HG02884 (cell line): ENCODE data around the gene CDKL5.
"Not testable (repeated sequence)": the region's sequence is repeated elsewhere in the genome, so short reads cannot be mapped to it uniquely, and the experiment has no call there.

Experiments used
- ATAC-seq: cut with Tn5 transposase; IDR thresholded peaks from one replicate; pipeline ENCODE4 v1.9.1; 2021; ENCODE audit warnings: mild to moderate bottlenecking, moderate library complexity; ENCODE audit not compliant: unreplicated experiment

Gene CDKL5

DNA sequence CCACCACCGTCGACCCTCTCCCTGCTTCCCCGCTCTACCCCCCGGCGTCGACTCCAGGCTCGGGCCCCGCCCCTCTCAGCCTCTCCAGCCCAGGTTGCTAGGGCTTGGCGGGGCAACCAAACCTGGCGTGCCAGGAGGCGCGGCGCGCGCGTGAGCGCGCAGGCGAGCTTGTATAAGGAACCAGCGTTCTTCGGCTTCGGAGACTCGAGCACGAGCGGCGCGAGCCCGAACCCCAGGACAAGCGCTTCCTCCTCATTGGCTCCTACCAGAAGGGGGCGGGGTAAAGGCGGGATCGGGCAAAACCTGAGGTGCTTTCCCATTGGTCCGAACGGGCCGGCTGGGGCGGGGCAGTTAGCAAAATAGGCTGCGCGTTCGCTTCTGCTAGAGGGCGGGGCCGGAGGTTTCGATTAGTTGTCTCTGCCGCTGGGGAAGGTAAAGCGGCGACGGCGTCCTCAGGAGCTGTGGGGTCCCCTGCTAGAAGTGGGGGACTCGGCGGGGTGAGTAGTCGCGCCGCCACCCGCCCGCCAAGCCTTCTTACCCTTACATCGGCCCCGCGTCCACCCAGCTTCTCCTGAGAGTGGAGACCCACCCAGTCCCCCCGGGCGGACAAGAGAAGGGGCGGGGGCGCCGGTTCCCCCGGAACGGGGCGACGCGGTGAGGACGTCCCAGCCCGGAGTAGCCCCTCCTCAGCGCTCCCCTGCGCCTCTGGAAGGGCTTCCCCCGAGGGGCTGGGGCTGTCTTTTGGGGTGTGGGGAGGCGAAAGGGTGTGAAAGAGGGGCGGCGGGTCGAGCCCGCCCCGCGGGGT lies at the start of gene CDKL5:
Gene CDKL5, plus strand, starts transcription at position 410 of the 805 bp plus-strand sequence. CDS start 81,489 bp downstream, outside the sequence.
- peak; percentile 92 for ATAC-seq

DNA sequence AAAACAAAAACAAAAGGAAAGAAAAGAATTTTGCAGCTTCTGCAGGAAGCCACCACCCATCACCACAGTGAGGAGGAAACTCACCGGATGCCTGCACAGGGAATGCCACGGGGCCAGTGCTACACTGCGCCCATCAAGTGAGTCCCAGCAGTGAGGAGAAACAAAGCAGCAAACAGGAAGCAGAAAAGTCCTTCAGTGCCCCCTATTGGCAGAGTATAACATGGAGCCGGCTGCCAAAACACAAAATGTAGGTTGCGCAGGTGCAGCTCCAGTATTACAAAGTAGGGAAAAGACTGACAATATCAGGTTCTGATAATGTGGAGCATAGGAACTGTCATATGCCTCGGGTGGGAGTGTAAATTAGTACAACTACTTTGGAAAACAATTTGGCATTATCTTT lies 47.6 kb upstream of the CDKL5 start:
- no peak for ATAC-seq

DNA sequence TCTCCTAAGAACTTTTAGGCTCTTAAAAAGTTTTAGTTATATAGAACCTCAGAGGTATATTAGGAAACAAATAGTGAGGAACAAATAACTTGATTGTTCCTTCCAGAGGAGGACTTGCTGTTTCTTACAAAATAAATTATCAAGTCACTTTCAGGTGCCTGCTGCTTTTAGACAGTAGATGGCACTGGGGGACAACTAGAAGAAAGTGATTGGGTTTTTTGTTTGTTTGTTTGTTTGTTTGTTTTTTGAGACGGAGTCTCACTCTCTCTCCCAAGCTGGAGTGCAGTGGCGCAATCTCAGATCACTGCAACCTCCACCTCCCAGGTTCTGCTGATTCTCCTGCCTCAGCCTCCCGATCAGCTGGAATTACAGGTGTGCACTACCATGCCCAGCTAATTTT lies 35.4 kb upstream of the CDKL5 start:
- no peak for ATAC-seq

DNA sequence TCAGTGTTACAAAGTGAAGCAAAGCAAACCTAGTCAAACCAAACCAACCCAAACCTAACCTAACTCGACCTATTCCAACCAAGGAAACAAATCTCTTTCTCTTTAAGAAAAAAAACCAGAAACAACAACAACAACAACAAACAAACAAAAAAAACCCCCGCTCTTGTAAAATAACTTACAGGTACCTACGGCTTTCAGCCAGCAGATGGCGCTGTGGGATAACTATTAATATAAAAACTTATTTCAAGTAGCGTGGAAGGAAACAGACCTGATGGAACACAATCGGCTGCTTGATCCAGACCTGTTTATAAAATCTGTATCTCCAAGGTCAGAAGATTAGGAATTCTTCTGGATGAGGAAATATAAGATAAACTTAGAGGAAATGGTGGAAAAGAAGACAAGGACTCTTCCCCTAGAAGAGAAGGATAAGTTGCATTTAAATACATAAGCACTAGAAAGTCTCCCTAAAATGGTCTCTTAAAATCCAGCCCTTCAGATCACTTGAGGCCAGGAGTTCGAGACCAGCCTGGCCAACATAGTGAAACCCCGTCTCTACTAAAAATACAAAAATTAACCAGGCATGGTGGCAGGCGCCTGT lies 34.4 kb upstream of the CDKL5 start:
- no peak for ATAC-seq

DNA sequence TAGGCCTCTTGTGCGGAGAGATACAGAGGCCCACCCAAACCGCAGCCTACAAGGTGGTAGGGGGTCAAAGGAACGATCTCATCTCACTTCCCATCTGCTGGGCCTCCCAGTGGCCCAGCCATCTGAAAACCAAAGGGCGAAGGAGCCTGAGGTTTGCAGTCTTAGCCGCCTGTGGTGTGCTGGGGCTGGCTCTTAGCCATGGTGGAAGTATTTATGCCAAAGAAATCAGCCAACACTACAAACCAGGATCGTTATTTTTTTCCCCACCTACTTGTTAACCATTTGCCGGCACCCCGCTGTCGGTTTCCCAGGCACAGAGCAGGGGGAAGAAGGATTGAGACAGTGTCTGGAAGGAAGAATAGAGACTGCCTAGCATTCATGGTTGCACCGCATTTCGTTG lies 30.9 kb upstream of the CDKL5 start:
- ATAC-seq, result no peak

DNA sequence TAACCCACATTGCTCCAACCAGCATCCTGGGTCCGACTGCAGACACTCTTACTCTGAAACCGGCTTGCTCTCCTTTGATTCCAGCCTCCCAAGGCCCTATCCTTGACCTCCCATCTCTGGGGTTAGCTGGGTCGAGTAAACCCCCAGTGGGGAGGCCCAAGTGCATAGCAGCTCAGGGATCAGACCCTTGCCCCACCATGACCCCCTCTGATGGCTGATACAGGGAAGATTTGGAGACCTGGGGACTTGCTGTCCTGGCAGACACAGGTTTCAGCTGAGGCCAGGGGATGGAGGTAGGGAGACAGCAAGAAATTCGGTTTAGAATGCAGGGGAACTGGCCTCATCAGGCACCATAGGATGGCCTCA lies 23.6 kb upstream of the CDKL5 start:
- no peak for ATAC-seq

DNA sequence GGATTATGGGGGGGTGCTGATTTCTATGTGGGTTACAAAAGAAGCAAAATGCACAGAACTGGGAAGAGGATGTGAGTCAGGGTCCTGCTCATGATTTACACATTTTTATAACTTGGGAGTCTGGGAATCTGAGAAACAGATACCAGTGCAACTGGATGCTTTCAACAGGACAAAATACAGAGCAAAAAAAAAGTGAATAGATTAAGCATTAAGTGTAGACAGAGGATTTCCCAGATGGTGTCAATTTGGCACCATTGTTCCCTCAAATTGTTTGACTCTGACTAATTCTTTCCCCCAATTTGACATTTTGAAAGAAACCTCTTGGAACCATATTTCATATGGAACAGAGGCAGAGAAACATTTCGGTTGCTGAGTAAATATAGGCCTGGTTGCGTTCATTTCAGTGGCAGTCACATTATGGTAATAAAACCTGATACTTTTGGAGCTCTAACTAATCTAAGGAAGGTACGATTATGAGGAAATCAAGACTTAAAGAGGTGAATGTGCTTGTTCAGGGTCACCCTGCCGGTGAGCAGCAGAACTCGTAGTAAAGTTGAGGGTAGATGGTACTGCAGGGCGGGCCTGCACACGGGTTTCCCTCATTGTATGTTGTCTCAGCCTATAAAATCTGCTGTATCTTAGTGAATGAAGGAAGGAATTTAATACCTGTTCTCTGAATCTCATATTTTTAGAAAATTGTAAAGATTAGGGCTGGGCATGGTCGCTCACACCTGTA lies 18.7 kb upstream of the CDKL5 start:
- no peak for ATAC-seq

DNA sequence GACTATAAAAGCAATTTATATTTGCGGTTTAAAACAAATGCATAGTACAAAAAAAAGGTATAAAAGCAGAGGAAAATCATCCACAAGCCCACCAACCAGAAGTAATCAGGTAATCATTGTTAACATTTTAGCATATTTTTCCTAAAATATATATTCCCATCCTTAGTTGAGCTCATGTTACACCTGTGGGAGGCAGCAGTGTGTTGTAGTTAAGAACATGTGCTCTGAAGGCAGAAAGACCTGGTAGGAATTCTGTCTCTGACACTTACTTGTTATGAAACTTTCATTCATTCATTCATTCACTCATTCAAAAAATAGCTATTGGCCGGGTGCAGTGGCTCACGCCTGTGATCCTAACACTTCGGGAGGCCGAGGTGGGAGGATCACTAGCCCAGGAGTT lies 15.4 kb upstream of the CDKL5 start:
- no peak for ATAC-seq

DNA sequence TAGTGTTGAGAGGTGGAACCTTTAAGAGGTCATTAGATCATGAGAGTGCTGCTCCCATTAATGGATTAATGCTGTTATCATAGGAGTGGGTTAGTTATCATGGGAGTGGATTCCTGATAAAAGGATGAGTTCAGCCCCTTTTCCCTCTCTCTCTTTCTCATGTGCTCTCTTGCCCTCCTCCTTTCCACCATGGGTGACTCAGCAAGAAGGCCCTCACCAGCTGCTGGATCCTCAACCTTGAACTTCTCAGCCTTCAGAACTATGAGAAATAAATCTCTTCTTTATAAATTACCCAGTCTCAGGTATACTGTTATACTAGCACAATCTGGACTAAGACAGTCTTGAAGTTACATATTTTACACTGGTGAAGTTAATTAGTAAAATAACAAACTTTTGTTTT lies 10.0 kb upstream of the CDKL5 start:
- no peak for ATAC-seq

DNA sequence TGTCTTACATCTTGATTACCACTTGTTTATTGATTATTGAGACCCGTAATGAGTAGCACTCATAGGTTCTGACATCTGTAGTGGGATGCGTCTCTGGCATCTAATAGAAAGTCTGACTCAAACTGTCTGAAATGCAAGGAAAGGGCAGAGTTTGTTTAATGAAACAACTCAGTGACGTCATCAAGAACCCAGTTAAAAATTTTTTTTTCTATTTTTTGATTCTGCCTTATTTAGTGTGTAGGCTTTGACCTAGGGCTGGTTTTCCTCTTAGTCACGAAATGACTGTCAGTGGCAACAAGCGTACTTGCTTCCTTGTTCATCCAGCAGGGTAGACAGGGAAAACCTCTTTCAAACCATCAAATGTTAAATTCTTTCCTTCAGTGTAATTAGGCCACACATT lies 3.1 kb upstream of the CDKL5 start:
- ATAC-seq, result no peak

DNA sequence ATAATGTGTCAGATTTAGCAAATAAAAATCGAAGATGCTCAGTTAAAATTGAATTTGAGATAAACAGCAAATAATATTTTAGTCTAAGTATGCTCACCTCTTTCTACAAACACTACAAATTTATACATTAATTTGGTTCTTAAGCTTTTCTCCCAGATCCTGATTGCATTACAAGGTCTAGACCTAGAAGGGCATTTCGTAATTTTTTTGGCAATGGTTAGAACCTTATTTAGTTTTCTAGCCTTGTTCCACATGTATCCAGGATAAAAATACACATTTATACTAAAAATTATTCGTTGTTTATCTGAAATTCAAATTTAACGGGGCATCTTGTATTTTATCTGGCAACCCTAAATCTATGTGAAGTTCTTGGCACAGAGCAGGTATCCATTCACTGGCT lies 2.5 kb upstream of the CDKL5 start:
- ATAC-seq, result no peak

DNA sequence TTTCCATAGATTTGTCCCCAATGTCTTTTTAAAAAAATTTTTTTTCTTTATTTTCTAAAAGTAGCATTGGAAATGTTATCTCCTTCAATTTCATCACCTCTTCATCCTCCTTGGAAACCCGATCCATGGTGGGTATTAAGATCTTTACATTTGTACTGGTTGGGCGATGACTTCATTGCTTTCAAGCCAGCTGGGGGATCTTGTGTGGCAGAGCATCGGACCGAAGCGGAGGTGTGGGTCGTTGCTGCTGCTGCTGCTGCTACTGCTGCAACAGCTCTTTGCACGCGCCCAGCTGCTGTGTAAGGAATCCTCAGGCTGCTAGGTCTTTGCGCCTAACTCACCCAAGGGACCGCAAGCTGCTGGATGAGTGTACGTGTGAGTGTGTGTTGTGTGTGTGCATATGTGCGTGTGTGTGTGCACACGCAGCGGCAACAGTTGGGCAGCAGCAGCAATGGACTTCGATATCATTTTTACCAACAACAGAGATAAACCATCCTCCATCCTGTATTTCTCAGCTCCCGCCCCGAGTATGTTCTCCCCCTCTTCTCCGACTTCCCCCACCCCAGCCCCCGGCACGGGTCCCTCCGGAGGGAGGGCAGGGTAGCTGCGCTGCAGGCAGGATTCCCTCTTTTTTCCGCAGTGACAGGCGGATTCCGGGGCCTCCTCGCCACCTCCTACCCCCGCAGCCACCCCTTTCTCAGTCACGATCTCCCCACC lies 768 bp upstream of the CDKL5 start:
- no peak for ATAC-seq

DNA sequence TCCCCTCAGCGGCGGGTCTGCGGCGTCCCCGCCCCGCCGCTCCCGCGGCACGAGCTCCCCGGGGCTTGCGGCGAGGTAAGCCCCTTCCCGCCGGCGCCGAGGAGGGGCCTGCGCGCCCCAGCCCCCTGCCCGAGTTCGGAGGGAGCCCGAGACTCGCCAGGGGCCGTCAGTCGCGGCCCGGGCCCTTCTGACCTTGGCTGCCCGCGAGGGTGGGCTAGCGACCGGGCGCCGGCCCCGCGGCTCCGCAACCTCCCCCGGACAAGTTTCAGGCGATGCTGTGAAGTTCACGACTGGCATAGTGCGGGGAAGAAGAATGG lies 554 bp downstream of the CDKL5 start:
- no peak for ATAC-seq

DNA sequence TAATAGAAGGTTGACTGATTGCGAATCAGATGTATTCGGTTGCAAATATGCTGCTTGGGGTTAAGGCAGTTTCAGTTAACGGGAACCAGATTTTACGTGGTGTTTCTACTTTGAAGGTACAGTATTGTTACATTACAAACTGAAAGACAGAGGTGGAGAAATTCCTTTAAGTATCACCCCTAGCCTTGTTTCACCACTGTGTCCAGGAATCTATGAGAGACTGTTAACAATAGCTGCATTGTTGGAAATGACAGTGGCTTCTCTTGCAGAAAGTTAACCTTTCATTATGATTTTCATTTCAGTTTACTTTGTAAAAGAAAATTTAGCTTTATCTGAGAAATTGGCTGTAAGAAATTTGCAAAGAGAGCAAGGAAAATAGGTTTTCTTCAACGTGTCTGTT lies 2.6 kb downstream of the CDKL5 start:
- ATAC-seq, result no peak

DNA sequence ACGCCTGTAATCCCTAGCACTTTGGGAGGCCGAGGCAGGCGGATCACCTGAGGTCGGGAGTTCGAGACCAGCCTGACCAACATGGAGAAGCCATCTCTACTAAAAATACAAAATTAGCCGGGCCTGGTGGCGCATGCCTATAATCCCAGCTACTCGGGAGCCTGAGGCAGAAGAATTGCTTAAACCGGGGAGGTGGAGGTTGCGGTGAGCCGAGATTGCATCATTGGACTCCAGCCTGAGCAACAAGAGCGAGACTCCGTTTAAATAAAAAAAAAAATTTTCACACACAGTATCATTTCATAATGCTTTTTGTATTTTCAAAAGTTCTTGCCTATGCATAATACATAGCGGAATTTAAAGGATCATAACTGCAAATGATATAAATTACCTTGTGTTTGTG lies 7.9 kb downstream of the CDKL5 start:
- ATAC-seq, result not testable (repeated sequence)

DNA sequence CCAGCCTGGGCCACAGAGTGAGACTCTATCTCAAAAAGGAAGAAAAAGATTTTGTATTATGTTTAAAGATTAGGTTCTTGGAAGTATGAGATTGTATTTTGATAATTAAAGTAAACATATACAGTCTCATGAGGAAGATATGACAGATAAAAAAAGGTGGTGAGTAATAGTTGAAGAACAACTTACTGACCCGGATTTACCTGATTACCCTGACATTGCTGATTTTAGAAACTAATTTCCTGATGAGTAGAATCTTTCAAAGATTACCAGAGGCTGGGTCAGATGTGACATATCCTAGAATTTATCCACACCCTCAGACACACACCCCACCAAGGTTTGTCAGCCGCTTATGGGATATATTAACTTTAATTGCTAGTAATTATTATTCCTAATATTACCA lies 9.5 kb downstream of the CDKL5 start:
- ATAC-seq, result no peak

DNA sequence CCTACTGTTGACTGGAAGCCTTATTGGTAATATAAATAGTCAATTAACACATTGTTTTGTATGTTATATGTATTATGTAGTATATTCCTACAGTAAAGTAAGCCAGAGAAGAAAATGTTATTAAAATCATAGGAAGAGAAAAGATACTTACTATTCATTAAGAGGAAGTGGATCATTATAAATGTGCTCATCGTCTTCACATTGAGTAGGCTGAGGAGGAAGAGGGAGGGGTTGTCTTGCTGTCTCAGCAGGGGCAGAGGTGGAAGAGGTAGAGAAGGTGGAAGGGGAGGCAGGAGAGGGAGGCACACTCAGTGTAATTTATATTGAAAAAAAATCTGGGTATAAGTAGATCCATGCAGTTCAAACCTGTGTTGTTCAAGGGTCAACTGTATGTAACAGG lies 10.6 kb downstream of the CDKL5 start:
- no peak for ATAC-seq

DNA sequence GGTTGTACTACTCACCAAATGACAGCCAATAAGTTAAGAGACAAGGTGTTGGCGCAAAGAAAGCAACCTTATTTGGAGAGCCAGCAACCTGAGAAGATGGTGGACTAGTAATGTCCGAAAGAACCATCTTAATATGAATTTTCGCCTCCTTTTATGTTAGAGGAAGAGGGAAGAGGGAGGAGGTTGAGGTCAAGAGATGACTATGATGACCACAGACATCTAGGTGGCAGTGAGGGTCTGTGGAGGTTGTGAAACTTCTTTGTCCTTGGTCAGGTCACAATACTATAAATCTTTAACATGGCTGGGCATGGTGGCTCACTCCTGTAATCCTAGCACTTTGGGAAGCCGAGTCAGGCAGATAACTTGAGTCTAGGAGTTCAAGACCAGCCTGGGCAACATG lies 15.4 kb downstream of the CDKL5 start:
- ATAC-seq, result no peak

DNA sequence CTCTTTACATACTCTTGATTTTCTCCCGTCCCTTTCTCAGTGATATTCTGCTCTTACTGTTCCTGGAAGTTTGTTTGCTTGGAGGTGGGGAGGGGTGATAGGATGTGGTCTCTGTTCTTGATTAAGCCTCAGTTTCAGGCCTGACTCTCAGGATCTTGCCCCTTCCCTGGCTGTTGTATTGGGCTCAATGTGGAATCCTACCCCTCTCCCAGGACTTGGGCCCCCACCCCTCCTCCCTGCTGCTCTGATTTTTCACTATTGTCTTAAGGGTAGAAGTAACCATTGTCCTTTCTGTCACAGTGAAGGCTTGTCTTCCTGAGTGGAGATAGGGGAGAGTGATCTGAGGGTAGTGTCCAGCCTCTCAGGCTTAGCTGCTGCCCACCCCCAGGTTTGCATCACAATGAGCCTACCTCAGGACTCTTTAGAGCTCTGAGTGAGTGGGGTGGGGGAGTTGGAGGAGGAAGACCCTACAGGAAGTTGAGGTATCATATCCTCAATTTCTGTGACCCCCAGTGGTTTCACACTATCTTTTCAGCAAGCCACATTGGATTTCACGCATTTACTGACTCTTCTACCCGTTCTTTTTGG lies 16.5 kb downstream of the CDKL5 start:
- no peak for ATAC-seq

DNA sequence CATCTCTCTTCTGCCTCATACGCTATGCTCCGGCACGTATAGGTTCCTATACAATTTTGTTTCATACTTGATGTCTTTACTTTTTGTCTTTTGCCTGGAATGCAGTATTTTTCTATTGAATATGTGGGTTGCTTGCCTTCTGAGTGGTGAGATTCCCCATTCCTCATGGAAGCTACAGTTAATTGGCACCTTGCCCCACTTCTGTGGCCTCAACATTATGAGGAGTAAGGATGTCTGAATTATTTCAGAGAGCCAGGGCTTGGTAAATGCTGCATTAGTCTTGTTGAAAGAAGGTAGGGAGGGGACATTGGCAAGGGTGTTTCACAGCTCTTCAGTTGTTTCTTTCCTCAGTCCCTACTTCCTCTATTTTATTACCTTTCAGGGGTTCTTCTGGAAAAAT lies 23.0 kb downstream of the CDKL5 start:
- ATAC-seq, result no peak

DNA sequence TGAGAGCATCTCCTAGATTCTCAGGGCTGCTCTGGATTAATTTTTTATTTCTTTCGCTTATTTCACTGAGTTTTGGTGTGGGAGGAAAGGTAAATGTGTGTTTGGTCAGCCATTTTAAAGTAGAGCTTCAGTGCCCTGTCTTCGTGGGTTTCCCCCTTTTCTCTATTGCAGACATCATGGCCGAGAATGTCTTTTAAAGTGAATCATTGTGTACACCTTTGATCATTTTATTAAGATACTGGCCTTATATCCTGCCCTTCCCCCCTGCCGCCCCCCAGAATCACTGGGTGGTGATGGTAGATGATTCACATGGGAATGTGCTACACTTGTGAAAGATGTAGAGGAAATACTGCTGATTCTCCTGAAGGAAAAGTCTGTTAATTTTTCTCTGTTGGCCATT lies 23.8 kb downstream of the CDKL5 start:
- ATAC-seq, result no peak
